ENCODE results near the gene PSAPL1.

The PSAPL1 gene

DNA sequence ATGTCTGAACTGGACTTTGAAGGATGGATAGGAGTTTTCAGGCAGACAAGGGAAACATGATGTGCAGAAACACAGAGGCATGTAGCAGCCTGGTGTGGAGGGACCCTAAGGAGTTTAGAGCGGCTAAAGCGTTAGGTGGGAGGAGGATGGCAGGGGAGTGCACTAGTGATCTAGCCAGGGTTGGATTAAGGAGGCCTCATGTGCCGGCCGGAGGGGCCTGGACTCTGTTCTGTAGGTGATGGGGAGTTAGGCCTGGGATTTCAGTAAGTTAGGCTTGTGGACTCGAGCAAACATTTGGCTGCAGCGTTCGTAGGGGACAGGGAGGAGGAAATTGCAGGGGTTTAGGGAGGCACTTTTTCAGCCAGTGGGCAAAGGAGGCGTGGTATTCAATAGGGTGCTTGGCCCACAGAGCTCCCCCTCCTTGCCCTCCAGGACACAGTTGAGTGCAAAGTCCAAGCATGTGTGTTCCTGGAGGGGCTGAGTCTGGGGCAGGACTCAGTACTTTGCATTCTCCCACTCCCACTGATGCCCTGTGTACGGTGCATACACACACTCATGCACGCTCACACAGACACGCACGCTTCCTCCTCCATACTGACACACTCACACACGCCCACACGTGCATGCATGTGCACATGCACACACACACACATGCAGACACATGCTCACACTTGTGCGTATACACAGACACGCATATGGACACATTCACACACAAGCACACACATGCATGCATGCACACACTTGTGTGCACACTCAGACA lies 18.6 kb downstream of the PSAPL1 start:
- DNase-seq: no peak

DNA sequence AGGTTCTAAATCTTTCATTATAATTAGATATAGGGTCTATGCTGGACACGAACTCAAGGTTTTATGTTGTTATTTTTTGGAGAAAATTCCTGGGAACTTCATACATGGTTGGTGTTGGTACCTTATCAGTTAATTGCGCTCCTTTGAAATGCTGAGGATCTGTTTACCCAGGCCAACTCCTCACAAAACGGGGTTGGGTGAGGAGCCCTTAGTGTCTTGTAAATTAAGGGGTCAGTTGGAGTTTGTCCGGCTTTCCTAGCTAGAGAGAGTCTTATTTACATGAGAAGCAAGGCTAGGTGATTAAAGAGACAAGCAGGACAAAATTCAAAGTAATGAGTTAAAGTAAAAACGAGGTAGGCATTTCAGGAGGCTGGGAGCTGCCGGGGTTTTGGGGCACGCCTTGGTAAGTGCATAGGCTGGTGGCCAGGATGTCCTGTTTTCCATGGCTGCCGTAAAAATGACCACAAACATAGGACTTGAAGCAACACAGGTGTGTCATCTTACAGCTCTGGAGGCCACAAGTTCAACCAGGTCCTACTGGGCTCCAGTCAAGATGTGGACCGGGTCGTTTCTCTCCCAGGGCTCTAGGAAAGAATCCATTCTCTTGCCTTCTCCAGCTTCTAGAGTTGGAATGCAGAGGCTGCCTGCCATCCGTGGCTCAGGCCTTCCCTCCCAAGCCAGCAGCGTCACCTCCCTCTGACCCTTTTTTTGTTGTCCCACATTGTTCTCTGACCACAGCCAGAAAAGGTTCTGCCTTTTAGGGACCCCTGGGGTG lies 19.8 kb downstream of the PSAPL1 start:
- DNase-seq: no peak

DNA sequence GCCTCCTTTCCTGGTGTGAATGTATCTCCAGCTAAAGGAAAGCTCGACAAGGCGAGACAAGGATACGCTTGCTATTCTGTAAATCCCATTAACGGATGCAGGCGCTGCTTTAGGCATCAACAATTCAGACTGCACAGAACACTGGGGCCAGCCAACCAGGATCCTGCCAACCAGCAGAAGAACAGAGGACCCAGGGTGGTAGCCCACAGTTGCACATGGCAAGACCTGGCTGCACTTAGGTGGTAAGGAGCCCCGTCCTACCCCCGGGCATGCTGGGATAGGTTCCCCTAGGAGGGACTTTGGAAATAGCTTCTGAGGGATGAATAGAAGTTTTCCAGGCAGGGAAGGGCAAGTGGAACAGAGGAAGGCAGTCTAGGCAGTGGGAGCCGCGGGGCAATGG lies 20.7 kb downstream of the PSAPL1 start:
- no peak for DNase-seq

DNA sequence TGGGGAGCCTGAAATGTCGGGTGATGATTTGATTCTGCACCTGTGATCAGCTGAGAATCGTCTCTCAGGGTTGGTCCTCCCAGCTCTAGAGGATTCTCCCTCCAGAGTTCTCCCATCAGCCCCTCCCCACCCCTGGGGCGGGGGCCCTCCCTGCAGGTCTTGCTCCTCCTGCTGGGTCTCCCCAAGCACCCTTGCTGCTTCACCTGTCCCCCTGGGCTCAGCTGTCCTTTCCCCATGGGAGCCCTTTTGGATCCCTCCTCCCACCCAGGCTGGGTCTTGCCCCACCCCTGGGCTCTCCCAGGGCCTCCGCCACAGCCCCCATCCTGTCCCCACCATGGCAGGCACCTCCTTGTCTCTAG lies 22.2 kb downstream of the PSAPL1 start:
- DNase-seq: no peak

DNA sequence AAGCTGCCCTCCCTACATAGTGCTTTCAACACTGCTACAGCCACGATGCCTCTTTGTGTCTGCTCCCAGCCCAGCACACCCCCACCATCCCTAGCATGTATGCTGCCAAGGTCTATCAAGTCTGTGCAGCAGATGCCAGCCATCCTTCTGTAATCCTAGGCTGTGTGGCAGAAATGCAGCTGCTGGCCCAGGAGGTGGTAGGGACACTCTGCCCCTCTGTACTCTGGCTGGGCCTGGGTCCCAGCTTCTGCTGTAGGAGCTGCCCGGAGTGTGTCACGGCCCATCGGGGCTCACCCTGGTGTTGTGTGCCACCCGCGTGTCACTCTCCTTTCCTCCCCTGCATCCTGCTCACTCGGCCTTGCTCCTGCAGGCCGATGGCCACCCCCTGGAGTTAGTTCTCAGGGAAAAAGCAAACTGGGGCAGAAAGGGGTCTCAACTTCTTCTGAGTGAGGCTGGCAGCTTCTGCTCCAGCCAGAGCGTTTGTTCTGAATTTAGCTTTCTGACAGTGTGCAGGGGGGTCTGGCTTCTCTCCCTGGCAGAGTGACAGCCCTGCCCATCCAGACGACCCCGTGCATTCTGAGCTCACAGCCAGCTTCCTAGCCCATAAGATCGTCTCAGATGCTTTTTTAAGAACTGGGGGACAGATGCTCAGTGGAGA lies 22.7 kb downstream of the PSAPL1 start:
- DNase-seq: no peak

DNA sequence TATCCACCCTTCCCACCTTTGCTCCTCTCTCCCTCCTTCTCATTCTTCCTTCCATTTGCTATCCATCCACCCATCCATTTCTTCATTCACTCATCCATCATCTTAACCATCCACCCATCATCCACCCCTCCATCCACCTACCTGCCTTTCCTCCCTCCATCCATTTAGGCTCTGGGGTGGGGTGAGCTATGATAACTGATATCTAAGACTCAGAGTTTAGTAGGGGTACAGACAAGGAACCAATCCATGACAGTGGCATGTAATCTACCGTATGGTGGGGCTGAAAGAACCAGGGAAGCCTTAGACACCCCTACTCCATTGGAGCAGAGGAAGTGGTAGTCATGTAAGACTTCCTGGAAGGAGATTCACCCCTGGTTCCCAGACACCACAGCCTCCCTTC lies 23.2 kb downstream of the PSAPL1 start:
- no peak for DNase-seq

DNA sequence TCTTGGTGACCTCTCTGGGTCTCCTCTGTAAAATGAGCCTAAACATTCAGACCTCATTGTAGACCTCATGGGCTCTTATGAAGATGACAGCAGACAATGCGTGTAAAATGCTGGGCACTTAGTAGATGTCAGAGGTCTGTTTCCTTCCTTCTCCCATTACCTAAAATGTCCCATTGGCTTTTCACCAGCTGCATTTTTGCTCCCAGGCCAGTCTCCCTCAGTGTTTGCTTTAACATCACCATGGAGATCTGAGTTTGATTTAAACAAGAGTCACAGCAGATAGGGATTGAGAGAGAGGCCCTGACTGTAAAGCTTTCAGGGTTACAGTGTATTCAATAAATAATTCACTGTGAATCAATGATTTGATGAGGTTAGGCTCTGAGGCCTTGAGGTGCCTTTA lies 24.3 kb downstream of the PSAPL1 start:
- no peak for DNase-seq

DNA sequence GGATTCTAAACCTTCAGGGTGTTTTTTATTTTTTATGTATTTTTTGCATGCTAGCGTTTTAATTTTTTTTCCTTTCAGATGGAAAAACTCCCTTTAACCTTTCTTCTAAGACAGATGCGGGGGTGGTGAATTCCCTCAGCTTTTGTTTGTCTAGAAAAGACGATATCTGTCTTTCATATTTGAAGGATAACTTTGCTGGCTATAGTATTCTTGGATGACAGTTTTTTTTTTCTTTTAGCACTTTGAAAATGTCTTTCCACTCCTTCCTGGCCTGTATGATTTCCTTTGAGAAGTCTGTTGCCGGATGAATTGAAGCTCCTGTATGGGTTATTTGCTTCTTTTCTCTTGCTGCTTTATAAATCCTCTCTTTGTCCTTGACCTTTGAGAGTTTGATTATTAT lies 26.6 kb downstream of the PSAPL1 start:
- DNase-seq: no peak

DNA sequence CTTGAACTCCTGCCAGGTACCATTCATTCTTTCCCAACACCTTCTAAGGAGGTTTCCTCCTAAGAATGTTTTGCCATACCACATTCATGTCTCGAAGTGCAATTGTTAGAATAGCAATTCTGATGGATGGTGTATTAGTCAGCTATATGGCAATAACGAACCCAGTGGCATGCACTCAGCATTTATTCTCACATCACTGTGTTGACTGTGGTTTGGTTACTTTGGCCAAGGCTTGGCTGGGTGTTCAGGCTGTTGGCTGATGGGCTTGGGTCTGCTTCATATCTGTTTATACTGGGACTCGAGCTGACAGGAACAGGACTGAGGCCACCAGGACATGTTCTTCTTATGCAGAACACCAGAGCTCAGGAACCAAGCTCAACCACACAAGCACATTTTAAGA lies 31.7 kb downstream of the PSAPL1 start:
- no peak for DNase-seq

DNA sequence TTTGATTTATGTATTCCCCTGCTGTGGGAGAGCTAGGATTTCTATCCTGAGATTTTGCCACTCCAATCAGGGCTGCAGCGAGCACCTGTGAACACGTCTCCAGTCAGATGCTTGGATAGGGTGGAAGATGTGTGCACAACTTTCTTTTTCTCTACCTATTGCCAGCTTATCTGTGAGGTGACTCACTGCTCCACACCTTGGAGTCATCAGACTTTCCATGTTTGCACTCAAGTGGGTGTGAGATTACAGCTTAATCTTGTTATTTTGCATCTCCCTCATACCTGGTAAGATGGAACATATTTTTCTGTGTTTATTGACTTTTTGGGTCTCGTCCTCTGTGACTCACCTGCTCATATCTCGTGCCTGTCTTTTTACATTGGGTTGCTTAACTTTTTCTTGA lies 32.2 kb downstream of the PSAPL1 start:
- no peak for DNase-seq

DNA sequence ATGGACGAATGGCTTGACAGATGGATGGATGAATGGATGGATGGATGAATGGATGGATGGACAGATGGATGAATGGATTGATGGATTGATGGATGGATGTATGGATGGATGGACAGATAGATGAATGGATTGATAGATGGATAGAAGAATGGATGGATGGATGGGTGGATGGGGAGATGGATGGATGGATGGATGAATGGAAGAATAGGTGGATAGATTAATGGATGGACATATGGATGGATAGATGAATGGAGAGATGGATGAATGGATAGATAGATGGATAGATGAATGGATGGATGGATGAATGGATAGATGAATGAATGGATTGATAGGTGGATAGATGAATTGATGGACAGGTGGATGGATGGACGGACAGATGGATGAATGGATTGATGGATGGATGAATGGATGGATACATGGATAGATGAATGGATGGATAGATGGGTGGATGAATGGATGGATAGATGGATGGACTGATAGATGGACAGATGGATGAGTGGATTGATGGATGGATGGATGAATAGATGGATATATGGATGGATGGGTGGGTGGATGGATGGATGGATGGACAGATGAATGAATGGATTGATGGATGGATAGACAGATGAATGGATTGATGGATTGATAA lies 33.9 kb downstream of the PSAPL1 start:
- no peak for DNase-seq

DNA sequence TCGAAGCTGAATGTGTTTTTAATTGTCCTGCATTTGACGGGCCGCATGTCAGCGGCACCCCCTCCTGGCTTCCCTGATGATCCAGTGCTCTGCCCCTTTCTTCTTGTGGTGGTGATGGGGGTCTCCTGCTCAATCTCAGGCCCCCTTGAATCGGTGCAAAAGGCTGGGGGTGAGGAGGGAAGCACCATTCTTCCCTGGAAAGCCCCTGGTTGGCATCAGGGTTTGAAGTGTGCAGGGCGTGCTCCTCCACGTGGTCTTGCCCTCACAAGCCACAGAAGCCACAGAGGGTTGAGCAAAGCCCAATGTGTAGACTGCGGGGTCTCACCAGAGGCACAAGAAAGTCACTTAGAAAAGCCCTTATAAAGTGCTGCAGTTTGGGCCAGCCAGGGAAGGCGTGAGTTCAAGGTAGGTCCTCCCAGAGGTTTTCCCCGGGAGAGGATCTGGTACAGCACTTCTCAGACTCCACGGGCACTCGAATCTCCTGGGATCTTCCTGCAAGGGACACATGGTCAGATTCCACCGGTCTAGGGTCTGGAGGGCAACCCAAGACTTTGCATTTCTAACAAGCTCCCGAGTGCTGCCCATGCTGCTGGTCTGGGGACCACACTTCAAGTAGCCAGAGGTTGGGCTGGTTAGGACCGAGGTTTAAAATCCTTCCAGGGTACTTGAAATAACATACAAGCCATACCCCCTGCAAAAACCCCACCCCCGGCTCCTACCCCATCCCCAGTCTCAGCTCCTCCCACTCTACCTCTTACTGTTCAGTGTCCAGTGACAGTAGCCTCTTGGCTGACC lies 35.1 kb downstream of the PSAPL1 start:
- DNase-seq: no peak

DNA sequence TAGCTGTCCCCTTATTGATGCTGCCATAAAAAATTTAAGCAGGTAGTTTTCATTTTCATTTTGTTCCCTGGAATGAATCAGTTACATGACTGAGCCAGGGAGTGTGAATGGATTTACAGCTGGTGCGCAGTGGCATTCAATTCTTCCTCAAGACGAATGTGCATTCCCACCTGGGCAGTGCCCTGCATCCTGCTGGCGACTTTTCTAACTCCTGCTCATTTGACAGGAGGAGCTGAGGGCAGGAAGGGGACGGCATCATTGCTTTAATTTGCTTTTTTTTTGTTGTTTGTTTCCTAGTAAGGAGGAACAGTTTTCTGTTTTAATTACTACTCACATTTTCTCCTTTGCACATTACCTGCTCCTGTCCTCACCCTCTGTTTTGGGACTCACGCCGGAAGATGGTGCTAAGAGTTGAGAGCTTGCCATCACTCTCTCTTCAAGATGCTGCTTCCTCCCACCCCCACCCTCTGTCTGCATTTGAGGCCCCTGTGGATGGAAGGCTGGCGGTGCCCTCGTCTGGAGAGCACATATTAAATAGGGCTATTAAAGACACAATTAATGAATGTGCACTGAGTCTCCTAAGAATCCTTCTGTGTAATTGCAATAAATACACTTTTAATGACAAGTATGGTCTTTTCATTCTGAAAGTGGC lies 35.8 kb downstream of the PSAPL1 start:
- no peak for DNase-seq

DNA sequence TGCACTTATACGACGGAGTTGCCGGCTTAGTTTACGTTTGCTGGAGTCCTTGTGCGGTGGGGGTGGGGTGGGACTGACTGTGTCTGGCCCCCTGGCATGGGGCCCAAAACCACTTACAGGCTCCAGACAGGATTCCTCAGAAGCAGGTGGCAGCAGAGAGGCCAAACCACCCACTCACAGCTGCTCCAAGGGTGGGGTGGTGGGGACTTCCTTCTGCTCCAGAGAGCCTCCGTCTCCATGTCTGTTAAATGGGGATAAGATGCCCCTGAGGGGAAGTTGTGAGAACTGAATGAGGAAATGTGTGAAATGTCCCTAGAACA lies 36.7 kb downstream of the PSAPL1 start:
- DNase-seq: no peak

DNA sequence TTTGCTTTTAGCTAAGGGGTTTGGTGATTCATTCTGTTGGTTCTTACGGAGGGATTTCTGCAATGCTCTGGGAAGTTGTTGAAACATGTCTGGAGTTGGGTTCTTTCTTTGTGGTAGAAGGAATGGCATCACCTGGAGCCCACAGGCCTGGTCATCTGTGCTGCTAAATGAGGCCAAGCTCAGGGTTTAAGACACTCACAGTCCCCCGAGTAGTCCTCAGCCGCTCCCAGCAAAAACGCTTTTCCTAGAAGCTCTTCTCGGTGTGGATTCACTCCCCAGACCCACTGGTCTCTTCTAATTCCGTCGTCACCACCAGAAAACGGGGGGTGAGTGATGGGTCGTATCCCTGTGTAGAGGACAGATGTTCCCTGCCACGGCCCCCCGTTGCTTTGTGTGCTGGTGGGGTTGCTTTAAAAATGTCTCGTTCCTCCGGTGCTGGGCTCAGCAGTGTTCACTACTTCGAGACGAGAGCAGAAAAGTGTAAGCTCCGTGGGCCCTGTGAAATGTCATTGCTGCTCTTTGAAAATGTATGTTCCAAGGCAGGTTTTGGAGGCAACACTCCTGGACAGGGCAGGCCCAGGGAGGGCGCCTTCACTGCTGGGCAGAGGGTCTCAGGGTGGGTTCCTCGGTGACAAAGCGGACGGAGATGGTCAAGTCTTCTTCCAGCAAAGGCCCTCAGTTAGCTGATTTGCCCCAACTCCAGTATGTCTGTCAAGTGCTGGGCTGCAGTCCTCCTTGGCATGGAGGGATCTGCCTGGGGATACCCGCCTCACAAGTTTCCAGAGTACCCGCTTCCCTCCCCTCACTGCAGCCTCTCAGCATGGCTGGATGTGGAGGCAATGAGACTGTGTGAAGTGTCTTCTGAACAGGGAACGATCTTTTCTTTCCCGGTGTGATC lies 37.3 kb downstream of the PSAPL1 start:
- no peak for DNase-seq

DNA sequence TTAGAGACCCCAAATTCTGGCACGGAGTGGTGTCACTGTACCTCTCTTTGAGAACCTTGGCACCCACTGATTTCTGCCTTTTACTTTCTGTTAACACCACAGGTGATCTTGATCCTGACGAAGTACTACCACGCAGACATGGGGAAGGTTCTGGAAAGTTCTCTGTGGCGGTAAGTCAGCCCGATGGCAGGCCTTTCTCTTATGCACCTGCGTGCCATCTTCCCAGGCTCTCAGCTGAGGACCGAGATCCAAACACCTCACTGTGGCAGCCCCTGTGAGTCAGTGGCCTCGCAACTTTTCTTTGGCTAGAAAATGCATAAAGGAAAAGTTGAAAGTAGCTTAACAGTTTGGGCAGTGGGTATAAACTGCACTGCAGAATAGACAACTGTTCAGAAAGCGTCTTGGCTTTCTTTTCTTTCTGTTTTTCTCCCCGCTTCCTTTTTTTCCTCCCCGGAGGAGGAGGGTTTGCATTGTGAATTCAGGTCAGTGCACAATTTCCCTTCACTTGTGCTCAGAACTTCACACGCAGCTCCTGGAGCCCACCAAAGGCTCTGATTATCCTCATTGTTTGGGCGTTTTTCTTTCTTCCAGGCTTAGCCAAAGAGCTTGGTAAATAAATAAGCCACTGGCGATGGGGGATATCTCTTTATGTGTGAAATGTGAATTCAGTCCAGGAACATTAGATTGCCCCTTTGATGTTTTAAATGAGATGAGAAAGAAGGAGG lies 38.4 kb downstream of the PSAPL1 start:
- no peak for DNase-seq

DNA sequence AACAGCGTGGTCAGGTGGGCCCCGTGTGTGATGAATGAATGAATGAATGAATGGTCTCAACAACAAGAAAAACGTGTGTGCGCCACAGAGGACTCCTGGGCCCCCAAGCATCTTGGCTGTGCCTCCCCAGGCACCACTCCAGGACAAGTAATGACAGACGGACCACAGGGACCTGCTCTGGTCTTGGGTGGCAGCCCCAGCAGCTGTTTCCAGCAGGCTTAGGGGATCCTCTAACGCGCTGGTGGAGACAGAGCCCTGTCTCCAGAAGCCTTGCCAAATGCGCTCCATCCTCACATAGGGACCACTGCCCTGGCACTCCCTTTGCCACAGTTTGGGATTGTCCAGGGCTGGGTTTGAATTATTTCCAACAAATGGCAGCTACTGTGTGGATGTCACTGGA lies 39.1 kb downstream of the PSAPL1 start:
- DNase-seq: no peak

DNA sequence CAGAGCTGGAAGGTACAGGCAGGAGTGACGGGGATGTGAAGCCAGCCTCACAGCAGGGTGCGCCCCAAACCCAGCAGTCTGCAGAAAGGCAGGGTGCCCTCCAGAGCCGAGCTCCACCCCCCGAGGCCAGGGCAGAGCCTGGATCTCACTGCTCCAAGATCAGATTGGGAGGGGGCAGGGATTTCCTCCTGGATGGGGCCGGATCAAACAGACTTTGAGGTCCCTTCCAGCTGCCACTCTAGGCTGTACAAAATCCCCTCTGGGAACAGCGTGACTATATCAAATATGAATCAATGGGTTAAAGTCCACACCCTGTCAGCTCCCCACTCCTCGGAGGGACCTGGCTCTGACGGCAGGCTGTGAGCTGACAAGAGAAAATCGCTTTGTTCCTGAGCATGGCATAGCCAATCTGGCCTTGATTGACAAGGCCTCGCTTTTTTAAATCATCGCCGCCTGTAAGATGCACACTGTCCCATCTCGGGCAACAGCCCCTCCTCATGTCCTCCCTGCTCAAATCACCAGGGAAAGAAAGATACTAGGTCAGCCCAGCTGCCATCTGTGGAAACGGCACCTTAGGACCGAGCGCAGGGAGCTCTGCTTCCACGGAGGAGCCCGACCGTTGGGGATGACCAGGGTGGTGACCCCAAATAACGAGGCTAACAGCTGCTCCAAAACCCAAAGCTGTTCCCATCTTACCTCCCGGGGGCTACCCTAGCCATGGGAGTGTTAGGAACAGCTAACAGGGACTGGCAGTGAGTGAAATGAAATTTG lies 39.9 kb downstream of the PSAPL1 start:
- DNase-seq: no peak

DNA sequence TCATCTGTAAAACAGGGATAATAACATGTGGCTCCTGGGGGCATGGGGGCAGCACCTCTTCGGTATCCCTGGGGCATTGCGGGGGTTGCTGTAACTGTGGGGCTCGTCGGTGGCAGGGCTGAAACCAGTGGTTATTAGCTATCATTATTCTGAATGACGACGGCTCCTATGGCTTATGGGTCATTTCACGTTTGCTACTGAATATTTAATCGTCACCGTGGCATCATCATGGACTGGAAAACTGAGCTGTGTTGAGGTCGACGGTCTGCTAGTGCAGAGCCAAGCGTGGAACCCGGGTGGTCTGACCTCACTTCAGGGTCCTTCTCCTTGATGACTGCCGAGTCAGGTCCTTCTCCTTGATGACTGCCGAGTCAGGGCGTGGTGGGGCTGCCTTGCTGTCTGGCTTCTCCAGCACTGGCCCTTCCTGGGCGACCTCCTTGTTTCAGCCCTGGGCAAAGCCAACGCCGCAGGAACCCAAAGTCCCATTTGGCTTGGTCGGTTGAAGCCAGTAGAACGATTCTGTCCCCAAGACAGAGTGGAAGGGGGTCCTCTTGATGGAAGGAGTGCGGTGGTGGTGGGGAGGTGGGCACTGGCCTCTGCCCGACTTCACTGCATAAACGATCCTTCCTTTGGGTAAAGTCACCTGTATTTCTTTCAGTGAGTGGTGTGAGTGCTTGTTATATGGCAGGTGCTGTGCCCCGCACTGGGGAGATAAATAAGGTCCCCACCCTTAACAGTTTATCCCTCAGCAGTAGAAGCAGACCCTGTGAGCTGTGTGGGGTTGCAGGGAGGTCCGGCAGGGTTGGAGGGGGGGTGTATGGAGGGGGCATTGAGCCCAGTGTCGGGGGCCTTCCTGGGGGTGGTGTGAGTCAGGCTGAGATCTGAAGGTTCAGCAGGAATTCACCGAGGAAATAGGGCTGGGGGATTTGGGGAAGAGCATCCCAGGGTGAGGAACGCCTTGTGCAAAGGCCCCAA lies 40.8 kb downstream of the PSAPL1 start:
- no peak for DNase-seq
